ENCODE data around the gene C5orf63. TPM values are rescaled to one million over a fixed set of nuclear protein-coding genes. Genes with fewer than 3 reads are reported as not detected.

C5orf63 gene
- total RNA-seq, 1 donor from 2014 or later: 2.3 TPM

DNA sequence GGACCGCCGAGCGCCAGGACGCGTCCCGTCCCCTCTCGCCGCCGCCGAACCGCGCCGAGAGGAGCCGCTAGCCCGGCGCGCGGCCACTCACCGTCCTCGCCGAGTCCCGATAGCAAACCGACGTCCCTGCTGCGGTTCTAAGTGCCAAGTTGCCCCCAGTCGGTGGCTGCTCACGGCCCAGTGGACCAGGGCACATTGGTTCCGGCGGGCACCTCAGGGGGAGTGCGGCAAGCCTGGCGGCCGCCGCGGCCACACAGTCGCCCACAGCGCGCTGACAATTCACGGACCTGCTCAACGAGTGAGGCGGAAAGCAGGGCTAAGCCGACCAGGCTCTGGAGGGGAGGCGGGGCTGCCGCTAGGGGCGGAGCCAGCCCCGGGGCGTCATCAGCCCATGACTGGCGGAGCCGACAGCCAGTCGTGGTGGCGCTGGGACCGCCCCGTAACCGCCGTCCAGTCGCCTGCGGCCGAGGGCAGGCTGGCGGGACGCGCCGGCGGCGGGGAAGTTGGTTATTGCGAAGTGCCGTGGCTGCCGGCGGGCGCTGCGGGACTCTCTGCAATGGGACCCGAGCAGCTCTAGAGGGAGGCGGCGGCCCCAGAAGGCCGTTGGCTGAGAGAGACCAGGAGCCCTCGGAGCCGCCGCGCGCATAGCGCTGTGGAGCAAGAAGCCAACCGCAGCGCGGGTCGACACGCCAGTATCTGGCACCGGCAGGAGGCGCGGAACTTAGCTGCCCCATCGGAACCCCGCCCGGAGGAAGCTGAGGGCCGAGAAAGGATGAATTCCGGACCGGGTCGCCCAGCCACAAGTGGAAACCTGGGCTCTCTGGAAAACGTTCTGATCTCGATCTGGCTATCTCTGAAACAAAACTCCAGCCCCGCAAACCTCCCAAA lies 42.8 kb downstream of the C5orf63 start, which contains the start of gene MARCHF3:
Gene MARCHF3 (minus strand): TSS at position 300 of the 888 bp plus-strand sequence. CDS start 112,387 bp downstream, outside the sequence.
- Mint-ChIP-seq H3K36me3 (ENCODE audit: low read depth) (no peaks in the 10 kb centered on the region), H3K27me3 (ENCODE audit: low read depth) (peaks cover 38% of the 10 kb centered on the region), H3K4me3 (peak within 1 kb of the TSS; percentile 92), H3K27ac (ENCODE audit: unreplicated experiment) (peak within 1 kb of the TSS; percentile 67), H3K9me3 (no peaks in the 10 kb centered on the region), H3K4me1 (peaks cover 20% of the 10 kb centered on the region)
- TF ChIP-seq, protein P1, sequence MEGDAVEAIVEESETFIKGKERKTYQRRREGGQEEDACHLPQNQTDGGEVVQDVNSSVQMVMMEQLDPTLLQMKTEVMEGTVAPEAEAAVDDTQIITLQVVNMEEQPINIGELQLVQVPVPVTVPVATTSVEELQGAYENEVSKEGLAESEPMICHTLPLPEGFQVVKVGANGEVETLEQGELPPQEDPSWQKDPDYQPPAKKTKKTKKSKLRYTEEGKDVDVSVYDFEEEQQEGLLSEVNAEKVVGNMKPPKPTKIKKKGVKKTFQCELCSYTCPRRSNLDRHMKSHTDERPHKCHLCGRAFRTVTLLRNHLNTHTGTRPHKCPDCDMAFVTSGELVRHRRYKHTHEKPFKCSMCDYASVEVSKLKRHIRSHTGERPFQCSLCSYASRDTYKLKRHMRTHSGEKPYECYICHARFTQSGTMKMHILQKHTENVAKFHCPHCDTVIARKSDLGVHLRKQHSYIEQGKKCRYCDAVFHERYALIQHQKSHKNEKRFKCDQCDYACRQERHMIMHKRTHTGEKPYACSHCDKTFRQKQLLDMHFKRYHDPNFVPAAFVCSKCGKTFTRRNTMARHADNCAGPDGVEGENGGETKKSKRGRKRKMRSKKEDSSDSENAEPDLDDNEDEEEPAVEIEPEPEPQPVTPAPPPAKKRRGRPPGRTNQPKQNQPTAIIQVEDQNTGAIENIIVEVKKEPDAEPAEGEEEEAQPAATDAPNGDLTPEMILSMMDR (conservative IDR thresholded peaks at IDR 0.05): peak; percentile 47
- DNase-seq (ENCODE audit: low read depth, low spot score): peak; percentile 90

DNA sequence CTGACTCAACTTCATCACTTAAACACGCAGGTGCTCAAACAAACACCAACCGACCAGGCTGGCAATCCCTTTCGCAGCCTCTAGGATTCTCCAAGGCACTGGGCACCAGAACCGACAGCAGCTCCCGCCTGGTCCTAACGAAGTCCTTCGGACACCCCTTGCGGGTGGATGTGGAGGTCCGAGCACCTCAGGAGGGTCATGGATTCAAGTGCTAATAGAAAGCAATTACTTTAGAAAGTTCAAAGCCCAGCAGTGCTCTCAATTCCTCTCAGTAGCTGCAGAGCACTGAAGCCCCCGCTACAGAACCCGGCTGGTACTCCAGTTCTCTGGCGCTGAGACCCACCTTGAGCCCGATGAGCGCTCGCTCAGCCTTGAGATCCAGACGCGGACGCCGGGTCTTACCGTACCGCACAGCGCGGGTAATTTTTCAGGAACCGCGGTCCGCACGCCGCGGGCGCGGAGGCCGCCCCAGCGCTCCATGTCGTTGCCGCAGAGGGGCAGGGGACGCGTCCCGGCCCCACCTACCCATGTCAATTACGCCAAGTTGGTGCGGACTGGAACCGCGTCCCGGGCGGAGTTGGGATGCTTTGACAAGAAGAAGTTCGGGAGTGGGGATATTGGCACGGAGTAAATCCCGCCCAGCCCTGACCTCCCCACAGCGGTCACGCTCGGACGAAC lies 43.6 kb downstream of the C5orf63 start:
- Mint-ChIP-seq H3K27me3 (ENCODE audit: low read depth) (peaks cover 38% of the 10 kb centered on the region), H3K9me3 (no peaks in the 10 kb centered on the region), H3K36me3 (ENCODE audit: low read depth) (no peaks in the 10 kb centered on the region), H3K27ac (ENCODE audit: unreplicated experiment) (no peak overlapping the region), H3K4me1 (peaks cover 20% of the 10 kb centered on the region), H3K4me3 (peak overlapping the region; percentile 92)
- TF ChIP-seq, protein P1 (conservative IDR thresholded peaks at IDR 0.05): peak; percentile 59
- DNase-seq (ENCODE audit: low read depth, low spot score): peak; percentile 44

DNA sequence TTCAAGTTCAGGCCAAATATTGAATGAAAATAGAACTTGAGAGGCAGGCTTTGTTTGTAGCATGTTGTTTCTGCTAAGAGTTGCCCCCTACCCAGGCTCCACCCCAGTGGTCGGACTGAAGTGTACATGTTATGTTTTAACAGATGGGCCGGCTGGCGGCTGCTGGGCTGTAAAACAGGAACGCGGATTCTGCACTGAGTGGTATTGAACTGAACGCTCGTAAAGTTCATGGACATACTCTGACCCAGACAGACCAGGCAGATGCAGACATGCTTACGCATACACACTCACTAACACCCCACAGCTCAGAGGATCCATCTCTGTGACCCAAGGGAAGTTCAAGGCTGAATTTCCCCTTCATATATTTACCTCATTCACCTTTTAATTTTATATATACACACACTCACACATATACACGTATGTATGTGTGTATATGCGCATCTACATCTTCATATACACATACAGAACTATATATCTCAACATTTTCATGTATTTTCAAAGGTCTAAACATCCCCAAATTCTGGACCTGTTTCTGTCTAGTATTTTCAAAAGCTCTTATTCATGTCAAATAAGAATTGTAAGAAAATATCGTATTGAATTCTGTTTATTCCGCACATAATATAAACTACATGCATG lies 44.4 kb downstream of the C5orf63 start:
- Mint-ChIP-seq H3K4me3 (peak overlapping the region; percentile 92), H3K36me3 (ENCODE audit: low read depth) (no peaks in the 10 kb centered on the region), H3K9me3 (no peaks in the 10 kb centered on the region), H3K27ac (ENCODE audit: unreplicated experiment) (no peak overlapping the region), H3K27me3 (ENCODE audit: low read depth) (peaks cover 35% of the 10 kb centered on the region), H3K4me1 (peaks cover 20% of the 10 kb centered on the region)
- DNase-seq (ENCODE audit: low read depth, low spot score): no peak
- TF ChIP-seq, protein P1 (conservative IDR thresholded peaks at IDR 0.05): no peak

DNA sequence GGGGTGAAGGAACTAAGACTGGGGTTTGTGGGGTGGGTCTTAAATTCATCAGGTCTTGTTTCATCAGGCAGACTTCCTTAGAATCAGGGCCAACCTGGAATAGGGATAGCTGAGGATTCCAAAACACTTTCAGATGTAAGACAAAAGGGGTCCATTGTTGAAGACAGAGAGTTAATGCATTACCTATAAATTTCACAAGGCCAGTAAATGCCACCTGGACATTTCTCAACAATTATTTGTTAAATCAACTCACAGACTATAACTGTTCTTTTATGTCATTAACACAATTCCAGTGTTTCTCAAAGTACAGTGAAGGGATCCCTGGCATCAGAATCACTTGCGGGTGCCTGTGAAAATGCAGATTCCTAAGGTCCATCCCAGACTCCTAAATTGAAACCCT lies 45.8 kb downstream of the C5orf63 start:
- no peak overlapping the region for H3K27ac Mint-ChIP-seq (ENCODE audit: unreplicated experiment)
- TF ChIP-seq, protein P1 (conservative IDR thresholded peaks at IDR 0.05): no peak
- H3K9me3 Mint-ChIP-seq: no peaks in the 10 kb centered on the region
- peak overlapping the region; percentile 29 for H3K4me3 Mint-ChIP-seq
- H3K4me1 Mint-ChIP-seq: peaks cover 20% of the 10 kb centered on the region
- no peak for DNase-seq (ENCODE audit: low read depth, low spot score)
- peaks cover 28% of the 10 kb centered on the region for H3K27me3 Mint-ChIP-seq (ENCODE audit: low read depth)
- H3K36me3 Mint-ChIP-seq (ENCODE audit: low read depth): no peaks in the 10 kb centered on the region

DNA sequence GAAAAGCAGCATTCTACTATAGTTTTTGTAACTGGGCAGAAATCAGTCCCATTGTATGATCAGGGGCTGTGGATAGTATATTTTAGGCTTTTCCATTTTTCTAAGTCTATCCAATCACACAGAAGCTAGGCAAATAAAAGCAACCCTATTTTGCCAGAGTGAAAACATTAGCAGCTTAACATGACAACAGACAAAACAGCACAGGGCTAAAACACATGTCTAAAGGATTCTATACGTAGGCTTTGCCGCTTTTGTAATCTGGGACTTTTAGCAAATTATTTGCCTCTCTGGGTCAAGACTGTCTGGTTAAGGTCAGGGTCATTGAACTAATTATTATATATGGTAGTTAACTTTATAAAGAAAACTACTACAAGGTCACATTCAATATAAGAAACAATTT lies 47.1 kb downstream of the C5orf63 start:
- Mint-ChIP-seq H3K27ac (ENCODE audit: unreplicated experiment) (no peak overlapping the region), H3K36me3 (ENCODE audit: low read depth) (no peaks in the 10 kb centered on the region), H3K4me3 (no peak overlapping the region), H3K4me1 (peaks cover 20% of the 10 kb centered on the region), H3K9me3 (no peaks in the 10 kb centered on the region), H3K27me3 (ENCODE audit: low read depth) (peaks cover 17% of the 10 kb centered on the region)
- TF ChIP-seq, protein P1 (conservative IDR thresholded peaks at IDR 0.05): no peak
- DNase-seq (ENCODE audit: low read depth, low spot score): no peak
